AG09319 (cell line): ENCODE results near the gene PNCK.
"Not testable (repeated sequence)": the region's sequence is repeated elsewhere in the genome, so short reads cannot be mapped to it uniquely, and the experiment has no call there.

Experiments
- DNase-seq: peaks from one replicate; pipeline ENCODE4 v3.0.0-alpha.2; 2010; ENCODE audit warnings: low read depth; ENCODE audit errors: extremely low read depth
- TF ChIP-seq, protein P1 (sequence below): IDR thresholded peaks from 2 replicates; pipeline ENCODE4 v1.5.1; 2011; ENCODE audit warnings: low read depth, mild to moderate bottlenecking, inconsistent platforms, low read length, moderate library complexity

The PNCK gene

DNA sequence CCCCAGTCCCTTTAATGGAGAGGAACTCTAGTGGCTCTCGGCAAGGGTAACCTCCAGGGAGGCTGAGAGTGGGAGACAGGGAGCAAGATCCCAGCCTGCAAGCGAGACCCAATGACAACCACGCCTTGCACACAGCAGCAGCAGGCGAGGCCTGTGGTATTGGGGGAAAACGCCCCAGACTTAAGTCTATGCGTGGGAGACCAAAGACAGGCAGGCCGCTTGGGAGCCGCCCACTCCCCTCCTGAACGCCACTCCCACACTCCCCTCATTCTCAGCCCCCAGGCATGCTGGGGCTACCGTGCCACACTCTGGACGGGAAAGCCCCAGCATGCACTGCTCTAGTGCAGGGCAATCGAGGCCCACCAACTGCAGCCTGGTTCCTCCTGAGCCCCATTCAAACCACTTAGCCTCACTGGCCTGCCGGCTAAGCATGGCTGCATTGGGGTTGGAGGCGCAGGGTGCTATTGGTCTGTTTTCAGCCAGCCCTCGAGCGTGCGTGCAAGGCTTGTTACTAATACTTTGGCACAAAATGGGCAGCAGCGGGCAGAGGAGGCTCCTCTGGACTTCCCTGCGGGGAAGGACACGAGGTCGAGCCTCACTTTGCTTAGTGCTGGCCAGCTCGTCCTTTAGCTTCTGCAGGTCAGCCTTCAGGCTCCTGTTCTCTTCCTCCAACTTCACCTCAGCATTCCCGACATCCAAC, 28.9 kb upstream of the PNCK start:
- no peak for DNase-seq
- TF ChIP-seq, protein P1, sequence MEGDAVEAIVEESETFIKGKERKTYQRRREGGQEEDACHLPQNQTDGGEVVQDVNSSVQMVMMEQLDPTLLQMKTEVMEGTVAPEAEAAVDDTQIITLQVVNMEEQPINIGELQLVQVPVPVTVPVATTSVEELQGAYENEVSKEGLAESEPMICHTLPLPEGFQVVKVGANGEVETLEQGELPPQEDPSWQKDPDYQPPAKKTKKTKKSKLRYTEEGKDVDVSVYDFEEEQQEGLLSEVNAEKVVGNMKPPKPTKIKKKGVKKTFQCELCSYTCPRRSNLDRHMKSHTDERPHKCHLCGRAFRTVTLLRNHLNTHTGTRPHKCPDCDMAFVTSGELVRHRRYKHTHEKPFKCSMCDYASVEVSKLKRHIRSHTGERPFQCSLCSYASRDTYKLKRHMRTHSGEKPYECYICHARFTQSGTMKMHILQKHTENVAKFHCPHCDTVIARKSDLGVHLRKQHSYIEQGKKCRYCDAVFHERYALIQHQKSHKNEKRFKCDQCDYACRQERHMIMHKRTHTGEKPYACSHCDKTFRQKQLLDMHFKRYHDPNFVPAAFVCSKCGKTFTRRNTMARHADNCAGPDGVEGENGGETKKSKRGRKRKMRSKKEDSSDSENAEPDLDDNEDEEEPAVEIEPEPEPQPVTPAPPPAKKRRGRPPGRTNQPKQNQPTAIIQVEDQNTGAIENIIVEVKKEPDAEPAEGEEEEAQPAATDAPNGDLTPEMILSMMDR = no peak

DNA sequence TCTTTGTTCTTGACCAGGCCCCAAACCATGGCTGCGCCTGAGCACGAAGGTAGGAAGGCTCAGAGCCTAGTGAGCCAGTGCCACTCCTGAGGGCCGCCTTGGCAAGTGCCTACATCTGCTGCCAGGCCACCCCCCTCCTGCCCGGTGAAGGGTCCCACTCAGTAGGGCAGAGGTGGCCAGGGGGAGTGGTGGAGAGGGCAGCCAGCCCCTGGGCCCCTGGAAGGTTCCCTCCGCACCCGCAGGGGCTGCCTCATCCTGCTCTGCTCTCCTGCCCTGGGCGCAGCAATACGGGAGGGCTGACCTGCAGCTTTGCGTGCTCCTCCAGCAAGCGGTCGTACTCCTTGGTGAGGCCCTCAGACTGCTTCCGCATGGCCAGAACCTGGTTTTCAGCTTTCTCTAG, 28.1 kb upstream of the PNCK start:
- no peak for DNase-seq
- TF ChIP-seq, protein P1 = no peak

DNA sequence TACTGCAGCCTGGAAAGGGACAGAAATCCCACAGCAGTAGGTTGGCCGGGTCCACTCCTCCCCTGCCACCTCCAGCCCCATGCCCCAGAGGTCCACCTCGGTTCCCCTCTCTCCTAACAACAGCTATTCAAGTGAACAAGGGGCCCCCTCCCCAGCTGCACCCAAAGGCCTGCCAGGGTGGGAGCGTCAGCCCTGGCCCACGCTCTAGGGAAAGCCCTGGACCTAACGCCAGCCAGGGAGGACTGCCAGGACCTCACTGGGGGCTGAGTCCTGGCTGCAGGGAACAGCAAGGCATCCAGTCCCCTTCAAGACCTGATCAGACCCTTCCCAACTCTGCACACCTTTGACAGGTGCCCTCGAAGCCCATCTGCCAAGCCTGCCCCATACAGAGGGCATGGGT, 27.4 kb upstream of the PNCK start:
- TF ChIP-seq, protein P1 = no peak
- DNase-seq = no peak

DNA sequence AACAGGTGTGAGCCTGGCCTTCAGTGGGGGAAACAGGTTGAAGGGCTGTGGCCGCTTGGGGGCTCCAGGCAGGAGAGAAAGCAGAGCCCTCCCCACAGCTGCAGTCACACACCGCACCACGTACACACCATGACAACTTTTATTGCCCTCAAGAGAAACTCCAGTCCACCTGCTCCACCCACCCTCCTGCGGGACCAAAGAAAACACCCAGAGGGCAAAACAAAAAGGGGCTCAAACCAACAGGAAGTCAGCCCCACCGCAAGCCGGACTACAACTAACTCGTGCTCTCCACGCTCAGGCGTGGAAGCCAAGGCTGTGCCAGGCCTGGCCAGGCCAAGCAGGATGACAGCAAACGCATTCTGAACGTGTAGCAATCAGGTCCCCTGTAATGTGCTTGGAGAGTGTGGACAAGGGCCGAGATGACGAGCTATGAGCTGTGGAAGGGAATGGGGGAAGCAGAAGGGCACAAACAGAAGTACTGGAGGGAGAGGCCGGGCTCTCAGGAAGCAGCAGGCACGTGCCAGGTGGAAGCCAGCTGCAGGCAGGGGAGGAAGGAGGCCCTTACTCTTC, 26.8 kb upstream of the PNCK start:
- no peak for DNase-seq
- TF ChIP-seq, protein P1 = no peak

DNA sequence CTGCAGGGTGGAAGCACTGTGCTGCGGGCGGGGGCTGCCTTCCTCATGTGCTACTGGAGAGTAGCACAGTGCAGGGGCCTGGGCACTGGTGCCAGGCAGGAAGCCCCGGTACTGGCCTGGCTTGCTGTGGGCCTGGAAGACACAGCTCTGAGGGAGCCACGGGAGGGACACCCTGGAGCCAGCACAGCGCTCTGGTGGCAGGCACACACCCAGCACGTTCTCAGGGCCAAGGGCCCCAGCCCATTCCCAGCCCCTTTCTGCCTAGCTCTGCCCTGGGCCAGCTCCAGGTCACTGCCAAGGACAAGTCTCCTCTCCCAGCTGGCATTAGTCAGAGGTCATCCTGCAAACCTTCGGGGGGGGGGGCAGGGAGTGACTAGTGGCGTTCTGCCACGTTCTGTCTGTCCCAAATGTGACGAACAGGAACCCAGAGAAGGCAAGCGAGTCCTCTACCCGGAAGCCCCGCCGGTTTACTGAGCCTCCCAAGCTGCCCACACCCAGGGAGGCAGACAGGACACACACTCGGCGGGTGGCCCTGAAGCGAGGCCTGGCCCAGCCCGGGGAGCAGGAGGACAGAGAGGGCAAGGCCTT, 26.3 kb upstream of the PNCK start:
- DNase-seq = not testable (repeated sequence)

DNA sequence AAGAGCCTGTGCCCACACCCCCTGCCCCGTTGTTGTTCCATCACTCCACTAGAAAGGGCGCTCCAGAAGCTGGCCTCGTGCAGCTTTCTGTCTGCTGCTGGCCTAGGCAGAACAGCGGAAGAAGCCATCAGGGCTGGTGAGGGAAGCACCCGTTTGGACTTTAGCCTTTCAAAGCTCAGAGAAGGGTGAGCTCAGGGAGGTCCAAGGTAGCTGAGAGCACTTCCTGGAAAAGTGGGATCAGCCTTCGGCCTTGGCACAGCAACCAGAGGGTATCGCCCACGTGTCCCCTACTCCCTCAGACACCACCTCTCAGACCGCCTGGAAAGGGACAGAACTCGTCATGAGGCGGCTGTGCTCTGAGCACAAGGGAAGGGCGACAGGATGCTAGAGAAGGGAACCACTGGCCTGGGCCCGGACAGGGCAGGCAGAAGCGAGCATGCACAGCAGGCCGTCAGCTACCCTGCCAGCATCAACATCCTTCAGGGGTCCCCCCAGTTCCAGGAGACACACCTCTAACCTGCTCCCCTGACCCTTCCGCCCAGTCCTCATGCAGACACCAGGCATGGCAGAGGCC, 25.7 kb upstream of the PNCK start:
- DNase-seq = not testable (repeated sequence)

DNA sequence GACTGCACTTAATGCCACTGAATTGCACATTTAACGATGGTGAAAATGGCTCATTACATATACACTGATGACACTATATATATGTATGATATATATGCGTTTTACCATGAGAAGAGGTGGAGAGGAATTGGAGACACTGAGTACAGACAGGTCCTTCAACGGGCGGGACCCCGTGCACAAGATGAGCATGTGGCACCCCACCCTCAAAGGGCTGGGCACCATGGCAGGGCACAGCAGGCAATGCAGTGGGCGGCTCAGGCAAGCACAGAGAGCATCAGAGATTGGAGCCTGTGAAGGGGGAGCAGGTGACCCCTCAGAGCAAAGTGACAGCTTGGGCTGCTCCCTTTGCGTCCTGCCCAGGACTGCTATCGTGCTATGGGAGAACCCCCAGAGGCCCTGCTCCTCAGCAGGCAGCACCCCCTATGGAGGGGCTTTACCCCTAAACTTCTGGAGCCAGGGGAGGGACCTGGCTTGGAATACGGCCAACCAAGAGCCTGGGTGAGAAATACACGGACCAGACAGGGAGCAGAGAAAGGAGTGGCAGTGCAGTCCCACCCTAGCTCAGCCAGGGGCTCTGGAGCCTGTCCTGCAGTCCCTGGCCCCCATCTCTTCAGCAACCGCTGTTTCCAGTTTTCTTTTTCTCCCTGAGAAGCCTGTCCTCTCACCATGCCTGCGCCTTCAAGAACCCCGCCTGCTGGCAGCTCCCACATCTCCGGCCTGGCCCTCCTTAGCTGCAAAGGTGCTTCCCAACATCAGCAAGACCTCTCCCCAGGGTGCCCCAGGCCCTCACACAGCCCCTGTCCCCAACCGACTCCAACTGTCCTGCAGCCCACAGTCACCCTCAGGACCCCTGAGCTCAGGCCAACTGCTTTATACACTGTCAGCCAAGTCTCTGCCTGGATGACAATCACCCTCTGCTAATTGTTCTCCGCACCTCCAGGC, 24.6 kb upstream of the PNCK start:
- DNase-seq = no peak
- TF ChIP-seq, protein P1 = no peak

DNA sequence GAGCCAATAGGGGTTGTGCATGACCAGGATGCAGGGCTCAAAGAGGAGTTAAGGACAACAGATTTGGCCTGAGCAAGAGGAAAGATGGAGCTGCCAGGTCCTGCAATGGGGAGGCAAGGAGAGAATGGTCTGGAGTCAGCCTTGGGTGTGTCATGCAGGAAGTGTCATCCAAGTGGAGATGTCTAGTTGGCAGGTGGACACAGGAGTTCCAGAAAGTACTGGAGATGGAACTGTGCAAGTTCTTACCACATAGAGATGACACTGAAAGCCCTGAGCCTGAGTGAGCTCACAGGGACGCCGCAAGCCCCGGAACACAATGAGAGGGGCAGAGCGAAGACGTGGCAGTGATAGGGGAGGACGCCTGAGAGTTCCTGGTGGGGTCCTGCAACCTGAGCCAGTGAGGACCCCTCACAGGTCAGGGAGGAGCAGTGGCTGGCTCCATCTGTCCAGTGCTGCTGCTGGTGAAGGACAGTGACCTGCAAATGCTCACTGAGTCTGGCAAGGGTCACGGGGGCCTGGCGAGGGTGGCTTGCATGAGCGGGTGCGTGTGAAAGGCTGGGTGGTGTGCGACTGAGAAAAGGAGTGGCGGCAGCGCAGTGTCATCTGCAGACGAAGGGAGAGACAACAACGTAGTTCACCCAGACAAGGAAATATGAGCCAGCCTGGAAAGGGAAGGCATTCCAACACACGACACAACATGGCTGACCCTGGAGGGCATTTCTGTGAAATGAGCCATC, 23.5 kb upstream of the PNCK start:
- not testable (repeated sequence) for DNase-seq

DNA sequence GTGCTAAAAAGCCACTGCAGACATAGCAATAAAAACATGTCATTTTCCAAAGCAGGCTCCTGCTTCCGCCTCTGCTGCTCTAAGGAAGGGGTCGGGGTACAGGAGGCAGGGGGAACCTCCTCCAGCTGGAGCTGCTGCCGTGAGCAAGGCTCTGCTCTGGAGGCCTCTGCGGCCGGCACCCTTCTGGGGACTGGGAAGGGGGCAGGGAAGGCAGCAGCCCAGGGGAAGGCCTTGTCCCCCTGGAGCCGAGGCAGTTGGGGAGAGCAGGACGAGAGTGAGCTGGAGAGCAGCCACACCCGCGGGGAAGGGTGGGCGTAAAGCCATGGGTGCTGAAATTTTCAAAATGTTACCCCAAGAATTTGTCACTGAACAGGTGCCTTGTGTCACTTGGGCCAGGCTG, 22.9 kb upstream of the PNCK start:
- DNase-seq = not testable (repeated sequence)
